ENCODE data around the gene TMEM167B. TPM values are rescaled to one million over a fixed set of nuclear protein-coding genes. Genes with fewer than 3 reads are reported as not detected.

The TMEM167B gene
- total RNA-seq, 1 experiment from 2014 or later: 15.6 TPM

Other genes with a start within 250 kb of the TMEM167B start
- gene AKNAD1, start 233.7 kb upstream of the TMEM167B start, total RNA-seq (2021): not detected in 3 replicates
- 18.4 to 23.7 TPM (median 22.6 TPM) in 3 replicates for gene GPSM2, start 213.8 kb upstream of the TMEM167B start, total RNA-seq (2021)
- 25.1 to 27.4 TPM (median 25.7 TPM) in 3 replicates for gene CLCC1, start 127.3 kb upstream of the TMEM167B start, total RNA-seq (2021)
- gene WDR47, start 48.7 kb upstream of the TMEM167B start, total RNA-seq (2021): 6.9 to 8.0 TPM (median 7.0 TPM) in 3 replicates
- 35.2 to 43.0 TPM (median 37.3 TPM) in 3 replicates for gene TAF13, start 14.8 kb upstream of the TMEM167B start, total RNA-seq (2021)
- gene ELAPOR1, start 23.4 kb downstream of the TMEM167B start, total RNA-seq (2021): 1.1 to 1.5 TPM (median 1.3 TPM) in 3 replicates
- 126 to 149 TPM (median 129 TPM) in 3 replicates for gene SARS1, start 123.2 kb downstream of the TMEM167B start, total RNA-seq (2021)
- 26.8 to 31.3 TPM (median 28.2 TPM) in 3 replicates for gene CELSR2, start 158.8 kb downstream of the TMEM167B start, total RNA-seq (2021)
- 56.9 to 68.4 TPM (median 64.1 TPM) in 3 replicates for gene PSRC1, start 192.4 kb downstream of the TMEM167B start, total RNA-seq (2021)
- 0.23 to 1.2 TPM (median 0.94 TPM) in 3 replicates for gene MYBPHL, start 216.2 kb downstream of the TMEM167B start, total RNA-seq (2021)